Amniotic epithelial cell (primary cell): ENCODE data around the gene OR1F1.
"Not testable (repeated sequence)": the region's sequence is repeated elsewhere in the genome, so short reads cannot be mapped to it uniquely, and the experiment has no call there.

Source experiments
- DNase-seq: peaks from one replicate; pipeline ENCODE4 v3.0.0-alpha.2; 2010; ENCODE audit warnings: low read depth

OR1F1 gene

DNA sequence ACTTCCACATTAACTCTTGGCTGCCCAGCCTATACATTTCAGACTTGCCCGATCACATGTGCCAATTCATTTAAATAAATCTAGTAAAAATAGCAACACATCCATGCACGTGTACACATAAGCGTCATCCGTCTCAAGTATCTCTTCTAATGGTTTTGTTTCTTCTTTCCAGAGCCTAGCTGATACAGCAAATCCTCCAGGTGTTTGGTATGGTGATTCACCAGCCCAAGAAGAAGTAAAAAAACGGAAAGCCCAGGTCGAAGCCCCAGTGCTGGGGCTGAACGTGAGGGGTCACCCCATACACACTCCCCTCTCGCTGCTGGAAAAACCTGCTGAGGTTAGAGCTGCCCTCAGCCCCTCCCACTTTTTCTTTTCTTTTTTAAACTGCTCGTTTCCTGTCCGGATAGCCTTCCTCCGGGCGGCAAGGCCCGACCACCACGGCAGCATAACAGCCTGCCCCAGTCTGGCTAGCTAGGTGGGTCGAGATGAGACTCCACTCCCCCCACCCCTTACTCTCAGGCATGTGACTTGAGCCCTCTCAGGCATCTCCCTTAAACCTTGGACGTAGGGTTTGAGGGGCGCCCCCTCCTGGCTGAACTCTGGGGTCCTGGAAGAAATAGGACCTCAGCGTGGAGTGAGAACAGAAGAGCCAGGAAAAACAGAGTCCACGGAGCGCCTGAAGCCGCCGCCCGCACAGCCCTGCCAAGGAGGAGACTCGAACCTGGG, 13.9 kb upstream of the OR1F1 start:
- DNase-seq = no peak

DNA sequence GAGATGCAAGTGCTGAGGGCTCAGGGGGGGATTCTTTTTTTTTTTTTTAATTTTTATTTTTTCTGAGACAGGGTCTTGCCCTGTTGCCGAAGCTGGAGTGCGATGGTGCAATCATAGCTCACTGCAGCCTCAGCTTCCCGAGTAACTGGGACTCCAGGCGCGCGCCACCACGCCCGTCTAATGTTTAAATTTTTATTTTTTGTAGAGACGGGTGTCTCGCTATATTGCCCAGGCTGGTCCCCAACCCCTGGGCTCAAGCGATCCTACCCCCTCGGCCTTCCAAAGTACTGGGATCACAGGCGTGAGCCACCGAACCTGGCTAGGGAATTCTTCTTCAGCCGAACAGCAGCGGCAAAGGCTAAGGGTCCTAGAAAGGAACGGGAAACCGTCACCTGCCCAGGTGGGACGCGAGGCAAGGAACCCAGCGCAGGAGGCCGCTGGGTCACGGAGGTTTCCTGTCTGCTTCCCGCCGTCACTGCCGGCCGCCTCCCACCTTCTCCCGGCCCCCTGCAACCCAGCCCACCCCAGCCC, 13.3 kb upstream of the OR1F1 start:
- no peak for DNase-seq

DNA sequence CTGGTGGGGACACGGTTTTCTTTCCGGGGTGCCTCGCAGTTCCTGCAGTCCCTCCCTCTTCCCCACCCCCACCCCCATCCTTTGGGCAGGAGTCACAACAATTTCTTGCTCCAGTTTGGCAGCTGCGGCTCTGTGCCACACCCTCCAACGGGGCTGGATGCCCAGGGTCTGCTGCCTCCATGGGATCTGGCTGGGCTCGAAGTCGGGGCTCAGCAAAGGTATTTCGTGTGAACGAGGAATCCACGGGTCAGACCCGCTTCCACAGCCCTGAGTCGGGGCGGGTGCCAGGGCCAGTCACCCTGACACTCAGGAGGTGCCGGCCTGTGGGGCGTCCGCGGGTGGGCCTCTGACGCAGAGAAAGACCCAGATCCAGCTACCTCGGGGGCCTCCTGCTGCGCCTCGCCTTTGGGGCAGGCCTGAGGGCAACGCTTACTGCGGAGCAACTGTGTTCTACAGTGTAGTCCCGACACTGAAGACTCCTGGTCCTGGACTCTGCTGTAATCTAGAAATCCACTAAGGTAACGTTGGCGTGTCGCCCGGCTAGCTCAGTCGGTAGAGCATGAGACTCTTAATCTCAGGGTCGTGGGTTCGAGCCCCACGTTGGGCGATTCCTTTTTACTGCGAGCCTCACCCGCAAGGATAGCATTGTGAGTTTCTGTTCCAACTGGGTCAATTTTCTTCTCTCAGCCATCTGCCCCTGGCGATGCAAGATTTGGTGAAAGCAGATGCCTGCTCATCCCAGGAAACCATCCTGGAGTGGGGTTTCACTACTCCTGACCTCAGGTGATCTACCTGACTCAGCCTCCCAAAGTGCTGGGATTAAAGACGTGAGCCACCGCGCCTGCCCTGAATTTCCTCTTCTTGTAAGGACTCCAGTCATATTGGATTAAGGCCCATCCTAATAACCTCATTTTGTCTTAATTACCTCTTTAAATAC, 12.6 kb upstream of the OR1F1 start:
- DNase-seq = no peak

GRCh38 chr16:3179651-3180050, 8.4 kb upstream of the OR1F1 start:
- DNase-seq = no peak

DNA sequence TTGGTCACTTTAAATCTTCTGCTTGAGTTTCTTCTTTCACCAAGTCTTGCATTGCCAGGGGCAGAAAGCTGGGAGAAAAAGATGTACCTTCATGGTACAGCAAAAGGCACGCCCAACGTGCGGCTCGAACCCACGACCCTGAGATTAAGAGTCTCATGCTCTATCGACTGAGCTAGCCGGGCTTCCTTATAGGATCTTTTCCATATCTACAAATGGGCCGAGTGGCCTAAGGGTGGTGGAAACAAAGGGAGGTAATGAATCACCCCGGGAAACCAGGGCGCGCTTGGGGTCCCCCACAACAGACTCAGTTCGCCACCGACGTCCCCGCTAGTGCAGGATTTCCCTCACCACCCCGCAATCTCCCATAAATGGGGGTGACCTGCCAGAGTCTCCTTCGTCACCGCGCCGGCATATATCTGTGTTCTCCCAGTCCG, 7.5 kb upstream of the OR1F1 start:
- peak; percentile 1 for DNase-seq

- DNase-seq = not testable (repeated sequence)
Observed at GRCh38 chr16:3182293-3182607, 5.8 kb upstream of the OR1F1 start.

DNA sequence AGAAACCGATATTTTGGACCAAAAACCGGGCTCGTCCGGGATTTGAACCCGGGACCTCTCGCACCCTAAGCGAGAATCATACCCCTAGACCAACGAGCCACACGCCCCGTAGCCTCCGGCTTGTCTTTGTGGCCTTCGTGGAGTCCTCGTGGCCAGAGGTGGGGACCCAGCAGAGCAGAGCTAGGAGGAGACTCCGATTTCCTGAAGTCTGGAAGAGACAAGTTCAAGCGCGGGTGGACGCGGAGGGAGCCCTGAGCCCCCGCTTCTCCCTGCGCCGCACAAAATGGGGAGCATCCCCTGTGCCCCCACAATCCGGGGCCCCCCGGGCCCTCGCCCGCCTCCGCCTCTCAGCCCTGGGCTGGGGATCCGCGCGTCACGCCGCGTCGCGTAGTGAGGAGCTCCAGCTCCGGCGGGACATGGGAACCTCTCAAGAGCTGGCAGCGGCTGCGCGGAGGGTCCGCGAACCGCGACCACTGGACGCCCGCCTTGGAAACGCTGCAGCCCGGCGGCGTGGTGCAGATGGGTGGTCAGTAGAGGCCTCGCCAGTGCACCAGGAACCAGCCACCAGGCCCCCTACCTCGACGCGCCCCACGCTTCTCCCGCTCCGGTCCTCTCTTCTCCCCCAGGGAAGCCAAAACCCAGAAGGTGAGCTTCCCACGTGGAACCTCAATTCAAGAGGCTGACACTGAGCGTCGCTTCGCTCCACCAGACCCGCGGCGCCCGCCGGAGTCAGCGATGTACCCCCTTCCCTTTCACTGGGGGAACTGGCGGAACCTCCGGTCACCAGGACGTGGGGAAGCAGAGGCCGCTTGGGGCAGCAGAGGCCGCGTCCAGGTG, 5.2 kb upstream of the OR1F1 start:
- DNase-seq = peak; percentile 28

DNA sequence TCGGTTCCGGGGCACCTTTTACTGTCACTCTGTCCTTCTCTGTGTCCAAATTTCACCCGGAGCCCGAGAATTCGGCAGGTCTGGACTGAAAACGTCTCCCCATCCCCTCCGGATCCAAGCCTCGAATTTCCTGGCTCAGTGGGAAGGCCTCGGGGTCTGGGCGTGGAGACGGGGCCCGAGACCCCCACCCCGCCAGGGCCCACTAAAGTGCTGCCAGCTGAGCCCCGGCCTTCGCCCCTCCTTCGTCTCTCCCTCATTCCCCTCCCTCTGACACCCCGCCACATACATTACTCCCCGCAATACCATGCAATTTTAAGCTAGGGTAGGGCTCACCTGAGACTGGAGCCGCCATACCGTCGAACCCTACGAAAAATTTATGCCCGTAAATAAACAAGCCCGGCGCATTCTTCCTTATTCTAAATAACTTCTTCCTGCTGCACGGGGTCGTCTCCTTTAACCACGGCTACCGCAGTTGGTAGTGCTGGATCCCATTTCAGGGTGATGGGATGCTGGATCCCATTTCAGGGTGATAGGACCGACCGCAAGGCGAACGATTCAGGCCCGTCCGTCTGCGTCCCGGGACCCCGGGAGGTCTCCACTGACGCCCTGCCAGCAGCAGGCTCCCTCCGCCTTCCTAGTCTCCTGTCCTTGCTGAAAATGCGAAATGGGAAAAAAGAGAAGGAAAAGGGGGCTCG, 4.4 kb upstream of the OR1F1 start:
- DNase-seq = no peak

DNA sequence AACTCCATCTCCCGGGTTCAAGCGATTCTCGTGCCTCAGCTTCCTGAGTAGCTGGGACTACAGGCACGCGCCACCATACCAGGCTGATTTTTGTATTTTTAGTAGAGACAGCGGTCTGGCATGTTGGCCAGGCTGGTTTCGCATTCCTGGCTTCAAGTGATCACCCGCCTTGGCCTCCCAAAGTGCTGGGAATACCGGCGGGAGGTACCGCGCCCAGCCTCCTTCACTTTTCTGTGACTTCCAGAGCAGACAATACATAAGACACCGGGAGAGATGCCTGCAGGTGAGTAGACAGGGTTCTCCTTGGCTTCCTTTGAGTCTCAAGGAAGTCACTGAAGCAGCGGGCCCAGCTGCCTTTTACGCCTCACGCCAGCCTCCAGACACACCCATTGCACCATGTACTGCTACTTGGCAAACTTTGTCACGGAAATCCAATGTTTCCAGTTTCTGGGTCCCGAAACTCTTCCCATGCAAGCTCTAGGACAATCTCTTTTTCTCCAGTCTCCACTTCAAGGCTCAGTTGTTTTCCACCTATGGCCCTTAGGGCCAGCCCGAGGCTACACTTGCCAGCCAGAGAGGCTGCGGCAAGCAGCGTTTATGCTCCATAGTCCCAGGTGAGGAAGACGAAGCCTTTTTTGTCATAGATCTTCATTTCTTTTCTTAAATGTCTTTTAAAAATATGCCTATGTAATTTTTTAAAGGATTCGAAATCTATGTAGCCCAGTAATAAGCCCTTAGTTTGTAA, 886 bp upstream of the OR1F1 start:
- DNase-seq = no peak

GRCh38 chr16:3188675-3188924, 596 bp downstream of the OR1F1 start:
- DNase-seq = no peak

DNA sequence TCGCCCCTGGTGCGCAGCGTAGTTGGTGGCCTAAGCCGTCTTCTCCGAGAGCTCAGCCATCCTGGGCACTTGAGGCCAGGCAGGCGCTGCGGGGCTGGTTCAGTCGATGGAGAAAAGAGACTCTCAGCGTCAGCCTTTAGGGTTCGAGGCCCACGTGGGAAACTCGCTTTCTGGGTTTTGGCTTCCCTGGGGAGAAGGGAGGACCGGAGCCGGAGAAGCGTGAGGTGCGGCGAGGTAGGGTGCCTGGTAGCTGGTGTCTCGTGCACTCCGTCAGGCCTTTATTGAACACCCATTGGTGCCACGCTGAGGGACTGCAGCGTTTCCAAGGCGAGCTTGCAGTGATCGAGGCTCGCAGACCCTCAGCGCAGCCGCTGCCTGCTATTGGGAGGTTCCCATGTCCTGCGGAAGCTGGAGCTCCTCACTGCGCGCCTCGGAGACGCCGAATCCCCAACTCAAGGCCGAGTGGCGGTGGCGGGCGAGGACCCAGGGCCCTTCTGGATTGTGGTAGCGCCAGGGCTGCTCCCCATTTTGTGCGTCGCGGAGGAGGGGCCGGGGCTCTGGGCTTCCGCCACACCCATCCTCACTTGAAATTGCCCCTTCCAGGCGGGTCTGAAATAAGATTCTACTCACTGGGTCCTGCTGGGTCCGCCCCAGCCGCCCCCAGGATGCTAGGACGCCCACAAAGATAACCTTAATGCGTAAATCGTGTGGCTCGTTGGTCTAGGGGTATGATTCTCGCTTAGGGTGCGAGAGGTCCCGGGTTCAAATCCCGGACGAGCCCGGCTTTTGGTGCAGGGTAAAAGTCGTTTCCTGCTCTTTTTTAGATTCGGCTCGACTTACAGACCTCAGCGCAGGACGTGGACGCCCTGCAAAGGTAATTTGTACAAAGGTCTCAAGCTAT, 1.2 kb downstream of the OR1F1 start:
- DNase-seq = peak; percentile 39

- DNase-seq = no peak
Observed at GRCh38 chr16:3189869-3190268, 1.9 kb downstream of the OR1F1 start.

DNA sequence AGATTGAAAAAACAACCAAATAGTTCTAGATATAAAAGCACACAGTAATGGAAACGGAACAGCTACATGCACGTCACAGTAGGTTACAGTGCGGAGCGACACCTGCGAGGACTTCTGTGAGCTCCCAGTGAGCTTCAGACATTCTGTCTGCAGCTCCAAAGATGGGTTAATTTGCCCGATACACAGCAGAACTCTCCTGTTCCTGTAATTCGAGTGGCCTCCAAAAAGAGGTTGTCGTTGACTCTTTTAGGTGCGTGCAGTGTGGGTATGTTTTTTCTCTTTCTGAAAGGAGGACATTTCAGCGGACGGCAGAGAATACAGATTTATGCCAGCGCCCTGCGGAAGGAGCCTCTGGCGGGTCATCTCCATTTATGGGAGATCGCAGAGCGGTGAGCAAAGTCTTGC, 2.9 kb downstream of the OR1F1 start:
- no peak for DNase-seq

- DNase-seq = no peak
Observed at GRCh38 chr16:3192476-3193019, 4.5 kb downstream of the OR1F1 start.

GRCh38 chr16:3193221-3194212, 5.5 kb downstream of the OR1F1 start:
- no peak for DNase-seq

- no peak for DNase-seq
Observed at GRCh38 chr16:3194792-3195191, 6.8 kb downstream of the OR1F1 start.

- no peak for DNase-seq
Observed at GRCh38 chr16:3195975-3196374, 8.0 kb downstream of the OR1F1 start.

GRCh38 chr16:3197694-3198333, 9.8 kb downstream of the OR1F1 start:
- not testable (repeated sequence) for DNase-seq
